Measurements from ENCODE around the gene RPL35.

DNA sequence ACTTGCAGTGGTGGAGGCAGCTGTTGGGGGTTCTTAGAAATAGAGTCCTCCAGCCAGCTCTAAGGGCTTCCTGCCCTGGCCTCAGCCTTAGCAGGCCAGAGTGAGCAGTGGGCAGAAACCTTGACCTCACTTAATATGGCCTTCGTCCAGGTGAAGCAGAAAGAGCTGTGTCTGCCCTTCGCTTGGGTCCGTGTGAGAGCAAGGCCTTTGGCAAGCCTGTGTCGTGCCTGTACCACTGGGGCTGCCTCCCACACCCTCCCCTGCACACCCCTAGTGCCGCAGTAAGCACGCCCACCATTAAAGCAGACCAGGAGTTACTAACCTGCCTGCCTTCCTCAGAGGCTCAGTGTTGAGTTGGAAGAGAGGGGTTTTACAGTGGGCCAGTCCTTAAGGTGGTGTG is 13.7 kb upstream of the RPL35 start:
- TF ChIP-seq, protein P1, sequence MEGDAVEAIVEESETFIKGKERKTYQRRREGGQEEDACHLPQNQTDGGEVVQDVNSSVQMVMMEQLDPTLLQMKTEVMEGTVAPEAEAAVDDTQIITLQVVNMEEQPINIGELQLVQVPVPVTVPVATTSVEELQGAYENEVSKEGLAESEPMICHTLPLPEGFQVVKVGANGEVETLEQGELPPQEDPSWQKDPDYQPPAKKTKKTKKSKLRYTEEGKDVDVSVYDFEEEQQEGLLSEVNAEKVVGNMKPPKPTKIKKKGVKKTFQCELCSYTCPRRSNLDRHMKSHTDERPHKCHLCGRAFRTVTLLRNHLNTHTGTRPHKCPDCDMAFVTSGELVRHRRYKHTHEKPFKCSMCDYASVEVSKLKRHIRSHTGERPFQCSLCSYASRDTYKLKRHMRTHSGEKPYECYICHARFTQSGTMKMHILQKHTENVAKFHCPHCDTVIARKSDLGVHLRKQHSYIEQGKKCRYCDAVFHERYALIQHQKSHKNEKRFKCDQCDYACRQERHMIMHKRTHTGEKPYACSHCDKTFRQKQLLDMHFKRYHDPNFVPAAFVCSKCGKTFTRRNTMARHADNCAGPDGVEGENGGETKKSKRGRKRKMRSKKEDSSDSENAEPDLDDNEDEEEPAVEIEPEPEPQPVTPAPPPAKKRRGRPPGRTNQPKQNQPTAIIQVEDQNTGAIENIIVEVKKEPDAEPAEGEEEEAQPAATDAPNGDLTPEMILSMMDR (IDR thresholded peaks at IDR 0.05) = no peak
- no peak for TF ChIP-seq POLR2A (IDR thresholded peaks at IDR 0.05)
